Colon (tissue), 2 donors: ENCODE results near the gene ZBTB37.
A peak's percentile ranks its signal among the peaks of the same experiment; 100 is the strongest.
"Not testable (repeated sequence)": the region's sequence is repeated elsewhere in the genome, so short reads cannot be mapped to it uniquely, and the experiment has no call there.

Experiments
- FAIRE-seq: peaks from 2 replicates; lab custom pipeline; 2012; peaks lifted over from hg19 to GRCh38; lab: Jason Lieb, UNC
- donor health status: control.
- donor health status: control.

The ZBTB37 gene, protein sequence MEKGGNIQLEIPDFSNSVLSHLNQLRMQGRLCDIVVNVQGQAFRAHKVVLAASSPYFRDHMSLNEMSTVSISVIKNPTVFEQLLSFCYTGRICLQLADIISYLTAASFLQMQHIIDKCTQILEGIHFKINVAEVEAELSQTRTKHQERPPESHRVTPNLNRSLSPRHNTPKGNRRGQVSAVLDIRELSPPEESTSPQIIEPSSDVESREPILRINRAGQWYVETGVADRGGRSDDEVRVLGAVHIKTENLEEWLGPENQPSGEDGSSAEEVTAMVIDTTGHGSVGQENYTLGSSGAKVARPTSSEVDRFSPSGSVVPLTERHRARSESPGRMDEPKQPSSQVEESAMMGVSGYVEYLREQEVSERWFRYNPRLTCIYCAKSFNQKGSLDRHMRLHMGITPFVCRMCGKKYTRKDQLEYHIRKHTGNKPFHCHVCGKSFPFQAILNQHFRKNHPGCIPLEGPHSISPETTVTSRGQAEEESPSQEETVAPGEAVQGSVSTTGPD

DNA sequence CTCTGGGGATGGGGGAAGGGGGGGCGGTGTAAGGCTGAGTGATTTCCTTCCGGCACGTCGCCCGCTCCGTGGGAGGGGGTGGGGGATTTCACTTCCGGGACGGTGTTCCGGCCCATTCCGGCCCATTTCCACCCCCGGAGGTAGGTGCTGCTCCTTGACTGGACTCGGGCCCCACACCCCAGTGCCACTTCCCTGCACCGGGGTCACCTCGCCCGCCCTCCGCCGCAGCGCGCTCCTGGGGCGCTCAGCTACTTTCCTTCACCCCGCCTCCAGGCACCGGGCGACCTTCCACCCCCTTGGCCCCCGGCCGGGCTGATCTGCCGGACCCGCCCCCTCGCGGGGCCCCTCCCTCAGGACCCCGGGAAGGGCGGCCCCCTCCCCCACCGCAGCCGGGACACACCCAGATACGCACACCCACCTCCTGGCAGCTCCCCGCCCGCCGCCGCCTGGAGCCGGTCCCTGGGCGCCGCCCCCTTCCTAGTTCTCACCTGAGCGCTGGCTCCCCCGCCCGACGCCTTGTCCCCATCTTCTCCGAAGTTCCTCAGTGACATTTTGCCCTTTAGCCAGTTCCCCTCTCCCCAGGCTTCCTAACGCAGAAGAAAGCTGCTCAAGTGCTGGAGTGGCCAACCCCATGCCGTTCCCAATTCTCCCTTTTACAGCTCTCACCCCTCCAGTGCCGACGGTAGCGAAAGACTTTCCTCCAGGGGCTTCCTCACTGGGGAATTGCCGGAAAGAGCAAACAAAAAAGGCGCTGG lies at the start of gene ZBTB37:
ZBTB37 (plus strand) TSS at position 115 of the 755 bp plus-strand sequence. CDS start 1,846 bp downstream, outside the sequence.
- FAIRE-seq = no peak

DNA sequence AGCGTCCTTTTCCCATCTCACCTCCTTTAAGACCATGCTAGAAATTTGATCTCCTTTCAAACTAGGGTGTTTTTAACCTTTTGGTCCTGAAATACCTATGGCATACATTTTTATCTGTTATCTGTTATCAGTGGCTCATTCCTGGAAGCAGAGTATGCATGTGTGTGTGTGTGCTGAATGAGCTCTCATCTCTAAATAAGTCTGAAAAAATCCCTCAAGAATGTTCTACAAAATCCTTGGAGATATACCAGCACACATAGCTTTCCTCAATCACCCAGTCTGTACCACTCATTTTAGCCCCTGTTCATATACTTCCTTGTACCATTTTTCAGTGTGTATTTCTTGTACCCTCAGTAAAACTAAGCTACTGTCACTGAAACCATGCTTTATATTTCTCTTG lies 49.7 kb upstream of the ZBTB37 start:
- FAIRE-seq = no peak

DNA sequence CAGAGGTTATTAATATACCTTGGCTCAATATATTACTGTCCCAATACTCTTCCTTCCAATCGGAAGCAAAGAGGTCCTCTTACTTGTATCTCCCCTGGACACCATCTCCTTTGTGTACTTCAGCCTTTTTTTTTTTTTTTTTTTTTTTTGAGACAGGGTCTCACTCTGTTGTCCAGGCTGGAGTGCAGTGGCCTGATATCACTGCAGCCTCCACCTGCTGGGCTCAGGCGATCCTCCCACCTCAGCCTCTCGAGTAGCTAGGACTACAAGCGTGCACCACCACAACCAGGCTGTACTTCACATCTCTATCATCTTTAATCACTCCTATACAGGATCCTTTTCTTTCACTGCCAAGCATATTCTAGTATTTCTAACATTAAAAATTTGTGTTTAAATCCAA lies 46.5 kb upstream of the ZBTB37 start:
- no peak for FAIRE-seq

DNA sequence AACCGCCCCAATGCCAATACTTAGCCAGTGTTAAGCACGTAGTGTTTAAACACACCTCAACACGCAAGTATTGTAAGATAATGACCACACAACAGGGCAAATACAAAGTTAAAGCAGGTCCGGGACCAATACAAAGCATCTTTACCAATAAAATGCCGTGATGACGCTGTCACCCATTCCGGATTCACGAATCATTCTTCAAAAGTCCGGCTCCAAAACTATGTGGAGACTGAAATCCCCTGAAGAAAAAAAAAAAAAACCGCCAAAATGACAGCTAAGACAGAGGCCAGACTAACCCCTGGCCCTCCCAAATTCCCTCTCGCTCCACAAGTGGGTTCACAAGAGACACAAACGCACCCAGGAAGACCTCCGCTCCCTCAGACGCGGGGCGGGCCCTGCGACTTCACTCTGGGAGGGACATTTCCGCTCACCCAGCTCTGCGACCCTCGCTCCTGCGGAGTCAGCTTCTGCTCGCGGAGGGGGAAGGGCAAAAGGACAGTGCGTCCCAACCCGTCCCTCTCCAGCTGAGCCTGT lies 44.3 kb upstream of the ZBTB37 start:
- FAIRE-seq = no peak

DNA sequence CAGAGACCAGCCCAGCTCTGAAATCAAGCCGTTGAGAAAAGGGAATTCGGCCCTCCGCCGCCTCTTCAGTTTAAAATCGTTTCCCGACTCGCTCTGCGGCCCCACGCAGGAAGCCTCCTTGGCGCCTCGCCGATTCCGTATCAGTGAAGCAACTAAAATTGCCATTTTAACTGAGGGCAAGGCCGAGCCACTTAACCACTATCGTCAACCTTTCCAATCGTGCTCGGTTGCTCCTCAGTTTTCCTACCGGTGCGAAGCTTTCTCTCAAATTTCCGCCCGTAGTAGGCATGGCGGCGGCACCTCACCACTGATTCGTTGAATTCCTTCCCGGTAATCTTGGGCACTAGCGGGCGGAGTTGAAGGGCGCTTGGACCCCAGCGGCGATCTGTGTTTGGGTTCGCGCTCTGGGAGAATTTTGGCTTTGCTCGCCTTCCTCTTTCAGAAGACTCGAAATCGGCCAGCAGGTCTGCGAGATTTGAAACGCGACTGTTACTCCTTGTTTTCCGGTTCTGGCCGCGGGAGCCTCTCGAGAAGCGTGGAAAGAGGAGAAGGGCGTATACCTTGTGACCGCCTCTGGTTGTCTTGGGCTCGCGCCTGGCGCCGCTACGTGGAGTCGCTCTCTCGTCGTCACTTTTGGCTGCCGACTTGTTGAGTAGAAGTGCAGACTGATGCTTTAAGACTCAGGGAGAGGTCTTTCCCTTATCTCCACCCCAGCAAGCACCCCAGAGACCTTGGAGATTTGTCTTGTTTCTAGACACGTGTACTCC lies 43.7 kb upstream of the ZBTB37 start, which contains the start of the genes CENPL and DARS2:
CENPL (minus strand) TSS at position 569 of the 767 bp plus-strand sequence. CDS start 13,584 bp downstream, outside the sequence.
DARS2 (plus strand) TSS at position 359 of the 767 bp plus-strand sequence. CDS start 557 bp downstream, outside the sequence.
- peak; percentile 36 for FAIRE-seq

DNA sequence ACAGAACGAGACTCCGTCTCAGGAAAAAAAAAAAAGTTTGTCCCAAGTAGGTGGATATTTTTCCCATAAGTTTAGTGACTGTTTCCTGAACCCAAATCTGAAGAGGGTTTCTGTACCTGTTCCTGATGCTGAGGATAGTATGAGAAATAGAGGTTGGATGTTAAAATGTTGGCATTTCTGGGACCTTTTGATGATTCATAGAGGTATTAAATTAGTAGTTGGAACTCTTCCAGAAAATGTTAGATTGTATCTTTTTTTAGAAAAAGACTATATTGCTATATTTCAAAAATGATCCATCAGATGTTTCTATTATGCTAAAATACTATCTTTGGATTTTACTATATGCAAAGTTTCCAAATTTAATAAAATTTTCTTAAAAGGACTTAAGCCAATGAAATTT lies 40.6 kb upstream of the ZBTB37 start:
- no peak for FAIRE-seq

DNA sequence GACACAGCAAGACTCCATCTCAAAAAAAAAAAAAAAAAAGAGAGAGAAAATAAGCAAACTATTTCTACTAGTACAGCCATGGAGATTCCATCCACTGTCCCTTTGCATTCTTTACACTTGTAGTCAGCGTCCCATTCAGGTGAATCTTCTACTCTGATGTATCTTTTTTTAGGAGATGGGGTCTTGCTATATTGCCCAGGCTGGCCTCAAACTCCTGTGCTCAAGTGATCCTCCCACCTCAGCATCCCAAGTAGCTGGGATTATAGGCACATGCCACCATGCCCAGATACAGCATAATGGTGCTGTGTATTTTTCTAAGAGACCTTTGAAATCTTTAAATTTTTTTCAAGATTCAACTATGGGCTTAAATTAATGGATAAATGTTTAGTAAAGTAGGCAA lies 35.4 kb upstream of the ZBTB37 start:
- FAIRE-seq = no peak

DNA sequence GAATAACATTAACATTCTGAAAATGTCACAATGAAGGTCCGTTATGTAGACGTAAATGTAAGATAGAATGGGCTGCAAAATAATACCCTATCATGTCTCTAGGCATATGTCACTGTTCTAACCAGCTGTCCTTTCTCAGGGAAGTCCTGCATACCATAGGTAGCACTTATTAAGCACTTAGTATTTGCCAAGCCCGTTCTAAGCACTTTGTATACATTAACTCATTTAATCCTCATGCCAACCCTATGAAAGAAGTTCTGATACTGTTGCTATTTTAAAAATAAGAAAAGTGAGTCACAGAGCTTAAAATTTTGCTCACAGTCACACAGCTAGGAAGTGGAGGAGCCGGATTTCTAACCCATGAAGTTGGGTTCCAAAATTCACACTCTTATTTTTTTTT lies 16.1 kb upstream of the ZBTB37 start:
- no peak for FAIRE-seq

DNA sequence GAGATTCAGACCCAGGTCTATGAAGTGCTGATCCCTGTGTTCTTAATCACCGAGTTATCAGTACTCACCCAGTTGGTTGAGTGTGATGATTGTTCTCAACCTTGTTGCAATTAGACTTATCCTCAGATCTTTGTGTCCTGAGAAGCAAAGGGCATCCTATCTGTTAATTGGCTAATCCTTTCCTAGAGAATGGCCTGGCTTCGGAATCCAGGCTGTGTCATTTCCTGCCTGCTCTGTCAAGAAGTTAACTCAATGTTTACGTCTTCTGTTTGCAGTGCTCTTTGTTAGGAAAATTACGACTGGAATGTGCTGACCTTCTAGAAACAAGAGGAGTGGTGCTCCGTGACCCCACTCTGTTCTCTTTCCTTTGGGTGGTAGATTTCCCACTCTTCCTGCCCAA lies 15.1 kb upstream of the ZBTB37 start:
- no peak for FAIRE-seq

DNA sequence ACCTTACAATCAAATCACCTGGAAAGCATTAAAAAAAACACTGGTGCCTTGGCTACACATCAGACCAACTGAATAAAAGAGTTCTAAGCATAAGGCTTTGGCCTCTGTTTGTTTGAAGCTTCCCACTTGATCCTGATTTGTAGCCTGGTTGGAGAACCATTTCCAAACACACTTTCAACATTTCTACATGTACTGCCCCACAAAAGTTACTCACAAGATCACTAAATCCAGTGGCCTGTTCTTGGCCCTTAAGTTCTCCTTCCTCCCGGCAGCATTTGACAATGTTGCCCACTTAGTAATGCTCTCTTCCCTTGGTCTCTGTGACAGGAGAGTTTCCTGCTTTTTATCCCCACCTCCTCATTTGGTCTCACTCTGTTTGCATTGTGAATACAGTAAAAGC lies 12.2 kb upstream of the ZBTB37 start:
- FAIRE-seq = no peak

DNA sequence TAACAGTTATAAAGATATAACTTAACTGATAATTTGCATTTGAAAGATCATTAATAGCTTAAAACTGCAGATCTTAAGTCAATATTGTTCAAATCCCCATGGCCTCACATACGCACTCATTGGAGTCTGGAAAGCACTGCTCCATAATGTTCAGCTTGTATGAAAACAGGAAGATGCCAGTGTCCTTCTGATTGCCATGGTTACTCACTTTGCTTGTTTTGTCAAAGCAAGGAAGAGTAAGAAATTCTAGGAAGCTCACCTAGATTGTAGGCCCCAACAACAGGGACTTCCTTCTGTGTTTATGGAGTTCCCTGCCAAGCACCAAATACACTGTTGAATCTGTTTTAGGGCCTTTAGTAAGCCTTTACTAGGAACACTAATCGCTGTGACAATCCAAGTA lies 11.3 kb upstream of the ZBTB37 start:
- FAIRE-seq = no peak

DNA sequence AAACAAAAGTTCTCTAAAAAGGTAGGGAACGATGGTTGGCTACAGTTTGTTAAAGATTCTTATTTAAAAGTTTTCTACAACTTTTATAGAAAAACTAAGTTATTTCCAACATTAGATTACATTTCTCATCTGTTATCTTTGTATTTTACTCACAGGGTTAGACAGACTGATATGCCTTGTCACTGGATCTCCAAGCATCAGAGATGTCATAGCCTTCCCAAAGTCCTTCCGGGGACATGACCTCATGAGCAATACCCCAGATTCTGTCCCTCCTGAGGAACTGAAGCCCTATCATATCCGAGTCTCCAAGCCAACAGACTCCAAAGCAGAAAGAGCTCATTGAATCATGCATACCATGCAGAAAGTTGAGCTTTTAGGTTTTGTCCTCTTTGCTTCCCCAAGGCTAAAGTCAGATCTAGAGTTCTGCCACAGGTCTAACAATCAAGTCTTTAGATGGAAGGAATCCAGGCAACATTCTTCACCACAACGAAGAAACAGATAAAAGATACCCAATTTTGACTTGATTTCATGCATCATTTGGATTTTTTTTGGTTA lies 10.7 kb upstream of the ZBTB37 start:
- no peak for FAIRE-seq

DNA sequence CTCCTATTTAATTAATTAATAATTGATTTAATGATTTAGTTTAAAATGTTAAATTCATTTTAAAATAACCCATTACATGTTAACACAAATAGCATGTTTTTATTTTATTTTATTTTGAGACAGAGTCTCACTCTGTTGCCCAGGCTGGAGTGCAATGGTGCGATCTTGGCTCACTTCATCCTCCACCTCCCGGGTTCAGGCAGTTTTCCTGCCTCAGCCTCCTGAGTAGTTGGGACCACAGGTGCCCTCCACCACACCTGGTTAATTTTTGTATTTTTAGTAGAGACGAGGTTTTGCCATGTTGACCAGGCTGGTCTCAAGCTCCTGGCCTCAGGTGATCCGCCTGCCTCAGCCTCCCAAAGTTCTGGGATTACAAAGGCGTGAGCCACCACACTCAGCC lies 8.6 kb upstream of the ZBTB37 start:
- FAIRE-seq = not testable (repeated sequence)

DNA sequence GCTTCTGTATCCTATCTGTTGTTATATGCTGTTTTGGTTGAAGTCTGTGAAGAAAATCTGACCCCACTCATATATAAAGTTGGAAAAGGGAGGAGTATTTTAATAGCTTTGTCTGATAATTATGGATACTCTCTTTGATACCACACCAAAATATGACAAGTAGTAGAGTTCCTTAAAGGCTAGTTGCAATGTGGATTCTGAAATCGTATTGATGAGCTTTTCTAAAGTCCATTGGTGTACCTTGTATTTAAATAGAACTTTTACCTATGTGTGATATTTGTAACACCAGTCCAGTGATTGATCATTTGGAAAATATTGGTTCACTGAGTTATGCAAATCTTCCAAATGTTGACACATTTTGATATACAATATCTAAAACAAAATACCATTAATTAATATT lies 8.1 kb upstream of the ZBTB37 start:
- no peak for FAIRE-seq

DNA sequence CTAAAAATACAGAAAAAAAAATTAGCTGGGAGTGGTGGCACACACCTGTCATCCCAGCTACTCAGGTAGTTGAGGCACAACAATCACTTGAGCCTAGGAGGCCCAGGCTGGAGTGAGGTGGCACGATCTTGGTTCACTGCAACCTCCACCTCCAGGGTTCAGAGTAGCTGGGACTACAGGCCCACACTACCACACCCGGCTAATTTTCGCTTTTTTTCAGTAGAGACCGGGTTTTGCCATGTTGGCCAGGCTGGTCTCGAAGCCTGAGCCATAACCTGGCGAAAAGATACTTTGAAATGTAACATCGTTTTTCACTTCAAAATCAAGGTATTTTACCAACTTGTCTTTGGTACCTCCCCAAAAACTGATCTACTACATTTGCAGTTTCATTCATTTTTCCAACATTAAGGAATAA lies 6.4 kb upstream of the ZBTB37 start:
- FAIRE-seq = no peak

DNA sequence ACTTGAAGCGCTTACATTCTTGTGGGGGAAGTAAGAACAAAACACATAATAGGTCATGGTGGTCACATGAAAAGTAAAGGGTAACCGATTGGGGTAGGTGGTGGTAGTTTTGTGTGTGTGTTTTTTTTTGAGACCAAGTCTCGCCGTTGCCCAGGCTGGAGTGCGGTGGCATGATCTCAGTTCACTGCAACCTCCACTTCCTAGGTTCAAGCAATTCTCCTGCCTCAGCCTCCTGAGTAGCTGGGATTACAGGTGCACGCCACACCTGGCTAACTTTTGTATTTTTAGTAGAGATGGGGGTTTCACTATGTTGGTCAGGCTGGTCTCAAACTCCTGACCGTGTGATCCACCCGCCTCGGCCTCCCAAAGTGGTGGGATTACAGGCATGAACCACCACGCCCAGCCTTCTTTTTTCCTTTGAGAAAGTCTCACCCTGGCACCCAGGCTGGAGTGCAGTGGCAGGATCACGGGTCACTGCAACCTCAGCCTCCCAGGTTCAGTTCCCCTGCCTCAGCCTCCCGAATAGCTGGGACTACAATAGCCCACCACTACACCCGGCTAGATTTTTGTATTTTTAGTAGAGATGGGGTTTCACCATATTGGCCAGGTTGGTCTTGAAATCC lies 5.9 kb upstream of the ZBTB37 start:
- not testable (repeated sequence) for FAIRE-seq

DNA sequence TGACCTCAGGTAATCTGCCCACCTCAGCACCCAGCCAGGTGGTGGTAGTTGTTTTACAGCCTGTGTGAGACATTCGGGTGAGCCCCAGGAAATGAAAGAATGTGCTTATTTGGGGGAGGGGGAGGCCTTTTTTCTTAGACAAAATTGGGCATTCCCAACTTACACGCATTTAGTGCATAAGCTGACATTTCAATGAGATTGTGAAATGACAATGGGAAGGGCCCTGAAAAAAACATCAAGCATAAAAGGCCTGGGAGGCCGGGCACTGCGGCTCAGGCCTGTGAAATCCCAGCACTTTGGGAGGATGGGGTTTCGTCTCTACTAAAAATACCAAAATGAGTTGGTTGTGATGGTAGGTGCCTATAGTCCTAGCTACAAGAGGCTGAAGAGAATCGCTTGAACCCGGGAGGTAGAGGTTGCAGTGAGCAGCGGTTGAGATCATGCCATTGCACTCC lies 5.4 kb upstream of the ZBTB37 start:
- FAIRE-seq = no peak

DNA sequence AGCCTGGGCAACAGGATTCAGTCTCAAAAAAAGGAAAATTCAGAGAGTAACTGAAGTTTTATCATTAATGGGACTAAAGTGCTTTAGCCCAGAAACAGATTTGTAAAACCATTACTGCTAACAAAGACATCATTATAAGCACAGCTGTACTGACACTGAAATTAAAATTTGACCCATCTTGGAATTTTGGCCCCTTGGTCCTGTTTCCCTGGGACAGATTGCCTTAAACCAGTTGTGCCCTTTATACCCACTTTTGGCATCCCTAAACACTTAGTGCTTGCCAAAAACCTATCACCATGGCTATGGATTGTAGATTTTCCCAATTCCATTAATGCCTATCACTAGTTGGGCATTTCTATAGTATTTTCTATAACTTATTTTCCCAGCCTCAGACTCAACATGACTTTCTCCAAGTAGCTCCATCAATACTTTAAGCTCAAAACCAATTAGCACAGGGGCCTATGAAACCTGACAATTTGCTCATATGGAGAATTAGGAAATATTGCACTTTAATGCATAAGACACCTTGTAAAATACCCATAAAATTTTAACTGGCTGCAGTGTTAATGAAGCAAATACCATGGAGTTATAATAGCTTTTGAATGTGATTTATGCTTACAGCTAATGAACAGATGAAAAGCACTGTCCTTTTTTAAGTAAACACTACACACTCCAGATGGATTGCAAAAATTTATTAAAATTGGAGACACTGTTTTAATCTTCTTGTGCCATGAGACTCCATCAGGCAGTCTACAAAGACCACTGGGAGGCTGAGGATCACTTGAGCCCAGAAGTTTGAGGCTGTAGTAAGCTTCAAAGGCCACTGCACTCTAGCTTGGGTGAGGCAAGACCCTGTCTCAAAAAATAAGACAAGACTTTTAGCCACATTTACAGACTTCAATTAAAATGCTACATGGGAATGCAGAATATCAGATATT lies 4.7 kb upstream of the ZBTB37 start:
- no peak for FAIRE-seq

DNA sequence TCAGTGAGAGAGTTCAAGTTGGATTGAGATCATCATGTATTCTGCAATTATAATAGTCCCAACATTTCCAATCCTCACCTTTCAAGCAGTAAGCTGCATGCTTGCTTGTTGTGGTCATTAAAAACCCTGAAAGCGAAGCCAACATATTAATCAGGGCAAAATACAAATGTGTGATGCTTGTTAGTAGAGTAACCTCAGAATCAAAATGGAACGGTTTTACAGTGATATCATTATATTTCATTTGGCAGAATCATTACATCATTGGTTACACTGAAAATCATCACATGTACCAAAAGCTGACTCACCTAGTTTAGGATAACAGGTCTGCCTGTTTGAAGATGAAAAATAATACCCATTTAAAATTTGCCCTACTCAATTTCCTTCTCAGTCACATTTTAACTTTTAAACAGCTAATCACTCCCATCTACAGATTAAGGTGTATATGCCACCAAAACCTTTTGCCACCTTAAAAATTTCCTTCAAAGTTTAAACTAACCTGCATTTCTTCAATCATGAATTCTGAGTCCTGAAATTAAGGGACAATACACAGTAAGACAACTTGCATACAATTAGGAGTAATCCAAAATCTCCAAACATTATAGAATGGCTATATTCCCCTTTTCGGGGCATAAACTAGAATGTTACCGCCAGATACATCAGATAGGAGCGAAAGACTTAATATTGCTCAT lies 3.9 kb upstream of the ZBTB37 start:
- FAIRE-seq = no peak
